Peyer's patch (tissue), 4 donors: ENCODE data around the gene HOXC11. TPM values are rescaled to one million over a fixed set of nuclear protein-coding genes. Genes with fewer than 3 reads are reported as not detected.

Source experiments
- DNase-seq, 3 donors: peaks; one replicate each; pipeline ENCODE4 v3.0.0-alpha.2; 2017 to 2019
- H3K27ac ChIP-seq, 4 donors: fragments of 200-600 bp; sonication (generic); one replicate each; pipeline ENCODE4 v1.5.1; 2016 to 2019
- H3K27me3 ChIP-seq, 2 donors: fragments of 200-600 bp; sonication (generic); one replicate each; pipeline ENCODE4 v1.5.1; 2019
- H3K36me3 ChIP-seq, 3 donors: fragments of 200-600 bp; sonication (generic); one replicate each; pipeline ENCODE4 v1.5.1; 2016 to 2019
- H3K4me1 ChIP-seq, 4 donors: fragments of 200-600 bp; sonication (generic); one replicate each; pipeline ENCODE4 v1.5.1; 2016 to 2019
- H3K4me3 ChIP-seq, 4 donors: fragments of 200-600 bp; sonication (generic); 1 replicate in 3 of 4; 2 replicates in 1 of 4; pipeline ENCODE4 v1.5.1; 2016 to 2019; ENCODE audit warnings: mild to moderate bottlenecking in 1 of 4
- H3K9me3 ChIP-seq, 4 donors: fragments of 200-600 bp; sonication (generic); one replicate each; pipeline ENCODE4 v1.5.1; 2016 to 2019; ENCODE audit warnings: mild to moderate bottlenecking in 1 of 4
- POLR2A ChIP-seq, 2 donors: fragments of 450-650 bp; IDR thresholded peaks; one replicate each; pipeline ENCODE4 v1.5.1; 2017; ENCODE audit warnings: antibody characterized with exemption in 2 of 2, mild to moderate bottlenecking in 2 of 2, moderate library complexity in 2 of 2
- total RNA-seq, 4 donors: library from RNA; depleted of rRNA; stranded (reverse); fragments of >200 nt; gene quantifications; one replicate each; pipeline ENCODE4 v1.1.0, GENCODE V29; 2016
- TF ChIP-seq, protein P1 (sequence below), 6 experiments: fragments of 450-650 bp in 4 of 6; fragments of 200-600 bp in 2 of 6; sonication (generic) in 1 of 6; IDR thresholded peaks; one replicate each; pipeline ENCODE4 v1.5.1; 2017 to 2019; ENCODE audit warnings: antibody characterized with exemption in 6 of 6, mild to moderate bottlenecking in 3 of 6, moderate library complexity in 1 of 6

Gene HOXC11
- total RNA-seq, 4 donors from 2014 or later: 0.40 to 0.76 (median 0.70) TPM; not detected in 1

- no peak for DNase-seq
- no peak overlapping the region for H3K4me3 ChIP-seq
- H3K36me3 ChIP-seq: no peaks in the 10 kb centered on the region
- H3K9me3 ChIP-seq: peaks cover 0 to 9% (median 0%) of the 10 kb centered on the region in 4 donors
- peaks cover 0 to 13% (median 0%) of the 10 kb centered on the region in 4 donors for H3K4me1 ChIP-seq
- peaks cover 0 to 77% of the 10 kb centered on the region in 2 donors for H3K27me3 ChIP-seq
- no peak for TF ChIP-seq POLR2A (IDR thresholded peaks at IDR 0.05)
- TF ChIP-seq, protein P1, sequence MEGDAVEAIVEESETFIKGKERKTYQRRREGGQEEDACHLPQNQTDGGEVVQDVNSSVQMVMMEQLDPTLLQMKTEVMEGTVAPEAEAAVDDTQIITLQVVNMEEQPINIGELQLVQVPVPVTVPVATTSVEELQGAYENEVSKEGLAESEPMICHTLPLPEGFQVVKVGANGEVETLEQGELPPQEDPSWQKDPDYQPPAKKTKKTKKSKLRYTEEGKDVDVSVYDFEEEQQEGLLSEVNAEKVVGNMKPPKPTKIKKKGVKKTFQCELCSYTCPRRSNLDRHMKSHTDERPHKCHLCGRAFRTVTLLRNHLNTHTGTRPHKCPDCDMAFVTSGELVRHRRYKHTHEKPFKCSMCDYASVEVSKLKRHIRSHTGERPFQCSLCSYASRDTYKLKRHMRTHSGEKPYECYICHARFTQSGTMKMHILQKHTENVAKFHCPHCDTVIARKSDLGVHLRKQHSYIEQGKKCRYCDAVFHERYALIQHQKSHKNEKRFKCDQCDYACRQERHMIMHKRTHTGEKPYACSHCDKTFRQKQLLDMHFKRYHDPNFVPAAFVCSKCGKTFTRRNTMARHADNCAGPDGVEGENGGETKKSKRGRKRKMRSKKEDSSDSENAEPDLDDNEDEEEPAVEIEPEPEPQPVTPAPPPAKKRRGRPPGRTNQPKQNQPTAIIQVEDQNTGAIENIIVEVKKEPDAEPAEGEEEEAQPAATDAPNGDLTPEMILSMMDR (IDR thresholded peaks at IDR 0.05): no peak
- no peak overlapping the region for H3K27ac ChIP-seq
Observed at GRCh38 chr12:53941187-53941586, 31.7 kb upstream of the HOXC11 start.

- peaks cover 0 to 9% (median 0%) of the 10 kb centered on the region in 4 donors for H3K9me3 ChIP-seq
- TF ChIP-seq, protein P1 (IDR thresholded peaks at IDR 0.05): no peak
- no peak for TF ChIP-seq POLR2A (IDR thresholded peaks at IDR 0.05)
- H3K36me3 ChIP-seq: no peaks in the 10 kb centered on the region
- no peak for DNase-seq
- H3K27ac ChIP-seq: no peak overlapping the region
- H3K4me1 ChIP-seq: peaks cover 0 to 13% (median 0%) of the 10 kb centered on the region in 4 donors
- H3K4me3 ChIP-seq: no peak overlapping the region
- H3K27me3 ChIP-seq: peaks cover 0 to 72% of the 10 kb centered on the region in 2 donors
Observed at GRCh38 chr12:53941750-53942149, 31.2 kb upstream of the HOXC11 start.

DNA sequence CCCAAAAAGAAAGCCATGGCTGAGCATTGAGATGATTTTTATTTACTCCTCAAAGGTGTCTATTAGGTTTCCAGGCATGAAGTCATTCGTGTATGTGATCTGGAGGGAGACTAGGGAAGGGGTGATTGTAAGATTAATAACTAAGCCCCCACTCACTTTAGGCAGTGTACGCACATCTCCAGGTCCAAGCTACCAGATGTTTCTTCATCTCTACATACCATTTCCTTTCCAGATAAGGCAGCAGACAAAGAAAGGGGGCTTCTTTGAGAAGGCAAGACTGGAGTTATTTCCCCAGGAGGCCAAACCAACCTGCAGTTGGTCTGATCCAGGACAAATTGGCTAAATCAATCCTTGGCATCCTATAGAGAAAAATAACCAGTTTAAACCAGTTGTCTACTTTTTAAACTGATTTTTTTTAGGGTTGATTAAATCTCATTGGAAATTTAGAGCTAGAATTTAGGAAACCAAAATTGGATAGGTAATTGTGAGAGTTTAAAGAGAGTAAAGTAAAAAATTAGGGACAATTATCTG lies 30.4 kb upstream of the HOXC11 start:
- Histone ChIP-seq H3K4me3 (no peak overlapping the region), H3K36me3 (no peaks in the 10 kb centered on the region), H3K27ac (no peak overlapping the region), H3K9me3 (peaks cover 0 to 9% (median 0%) of the 10 kb centered on the region in 4 donors), H3K4me1 (peaks cover 0 to 13% (median 0%) of the 10 kb centered on the region in 4 donors), H3K27me3 (peaks cover 0 to 69% of the 10 kb centered on the region in 2 donors)
- TF ChIP-seq POLR2A (IDR thresholded peaks at IDR 0.05): no peak
- TF ChIP-seq, protein P1 (IDR thresholded peaks at IDR 0.05): no peak
- DNase-seq: no peak

GRCh38 chr12:53944209-53944608 lies 28.7 kb upstream of the HOXC11 start:
- peaks cover 0 to 4% (median 0%) of the 10 kb centered on the region in 4 donors for H3K4me1 ChIP-seq
- H3K9me3 ChIP-seq: no peaks in the 10 kb centered on the region
- no peaks in the 10 kb centered on the region for H3K36me3 ChIP-seq
- peaks cover 0 to 52% of the 10 kb centered on the region in 2 donors for H3K27me3 ChIP-seq
- no peak overlapping the region for H3K27ac ChIP-seq
- peak in 1 of 3 donors; percentile 5 for DNase-seq
- H3K4me3 ChIP-seq: no peak overlapping the region
- TF ChIP-seq, protein P1 (IDR thresholded peaks at IDR 0.05): no peak
- TF ChIP-seq POLR2A (IDR thresholded peaks at IDR 0.05): no peak

GRCh38 chr12:53944907-53945847 lies 27.7 kb upstream of the HOXC11 start:
- Histone ChIP-seq H3K27me3 (peaks cover 0 to 51% of the 10 kb centered on the region in 2 donors), H3K27ac (no peak overlapping the region), H3K4me1 (no peaks in the 10 kb centered on the region), H3K9me3 (no peaks in the 10 kb centered on the region), H3K4me3 (no peak overlapping the region), H3K36me3 (no peaks in the 10 kb centered on the region)
- DNase-seq: peak in 1 of 3 donors; percentile 36
- TF ChIP-seq, protein P1 (IDR thresholded peaks at IDR 0.05): no peak
- TF ChIP-seq POLR2A (IDR thresholded peaks at IDR 0.05): no peak
